GM23248 (cell line): ENCODE data around the gene PACSIN3. TPM values are rescaled to one million over a fixed set of nuclear protein-coding genes. Genes with fewer than 3 reads are reported as not detected.

Experiments used
- DNase-seq: peaks from one replicate; pipeline ENCODE4 v3.0.0-alpha.2; 2015
- H2AFZ ChIP-seq: fragments of 200-600 bp; sonication (generic); 2 replicates; pipeline ENCODE4 v1.6.1; 2016; ENCODE audit warnings: antibody characterized with exemption
- H3F3A ChIP-seq: fragments of 200-600 bp; sonication (generic); 2 replicates; pipeline ENCODE4 v1.6.1; 2016; ENCODE audit warnings: mild to moderate bottlenecking, antibody characterized with exemption, mixed run types; ENCODE audit not compliant: insufficient read depth
- H3K27ac ChIP-seq: fragments of 200-600 bp; sonication (generic); 2 replicates; pipeline ENCODE4 v1.5.1; 2016; ENCODE audit warnings: mild to moderate bottlenecking
- H3K27me3 ChIP-seq: fragments of 200-600 bp; sonication (generic); replicated peaks from 2 replicates; pipeline ENCODE4 v1.6.1; 2016; ENCODE audit warnings: mild to moderate bottlenecking; ENCODE audit not compliant: insufficient read depth
- H3K36me3 ChIP-seq: fragments of 200-600 bp; sonication (generic); 2 replicates; pipeline ENCODE4 v1.6.1; 2016; ENCODE audit warnings: low read depth, mild to moderate bottlenecking
- H3K4me1 ChIP-seq: fragments of 200-600 bp; sonication (generic); 2 replicates; pipeline ENCODE4 v1.6.1; 2016; ENCODE audit warnings: mild to moderate bottlenecking; ENCODE audit not compliant: insufficient read depth
- H3K4me2 ChIP-seq: fragments of 200-600 bp; sonication (generic); one replicate; pipeline ENCODE4 v1.6.1; 2016; ENCODE audit warnings: mild to moderate bottlenecking; ENCODE audit not compliant: unreplicated experiment
- H3K4me3 ChIP-seq: fragments of 200-600 bp; sonication (generic); 2 replicates; pipeline ENCODE4 v1.5.1; 2016; ENCODE audit warnings: mild to moderate bottlenecking
- H3K79me2 ChIP-seq: fragments of 200-600 bp; sonication (generic); 2 replicates; pipeline ENCODE4 v1.6.1; 2016; ENCODE audit warnings: mild to moderate bottlenecking; ENCODE audit not compliant: insufficient read depth
- H3K9ac ChIP-seq: fragments of 200-600 bp; sonication (generic); 2 replicates; pipeline ENCODE4 v1.6.1; 2016; ENCODE audit warnings: mild to moderate bottlenecking
- H3K9me2 ChIP-seq: fragments of 200-600 bp; sonication (generic); 2 replicates; pipeline ENCODE4 v1.6.1; 2016; ENCODE audit warnings: mixed run types, mild to moderate bottlenecking, moderate library complexity; ENCODE audit not compliant: insufficient read depth
- H3K9me3 ChIP-seq: fragments of 200-600 bp; sonication (generic); one replicate; pipeline ENCODE4 v1.6.1; 2017; ENCODE audit warnings: low read depth
- H4K20me1 ChIP-seq: fragments of 200-600 bp; sonication (generic); 2 replicates; pipeline ENCODE4 v1.6.0; 2016; ENCODE audit not compliant: insufficient read depth
- EZH2 ChIP-seq: fragments of 200-600 bp; sonication (generic); IDR thresholded peaks from 2 replicates; pipeline ENCODE4 v1.6.1; 2018; ENCODE audit warnings: antibody characterized with exemption, mild to moderate bottlenecking; ENCODE audit not compliant: insufficient read depth, poor library complexity, severe bottlenecking
- EZH2phosphoT487 ChIP-seq: fragments of 200-600 bp; sonication (generic); IDR thresholded peaks from 2 replicates; pipeline ENCODE4 v1.6.1; 2018; ENCODE audit warnings: antibody characterized with exemption, moderate library complexity, mild to moderate bottlenecking, low read depth; ENCODE audit not compliant: insufficient read depth
- WGBS, 2 experiments: methylation state at CpG; one replicate each; pipeline ENCODE4 v1.1.6; 2015 to 2017; ENCODE audit warnings: low lambda C conversion rate in 2 of 2, low coverage in 1 of 2; ENCODE audit errors: missing lambda C conversion rate in 2 of 2; 5-methylcytosine and 5-hydroxymethylcytosine counted together
- in situ Hi-C: fragments of 300-500 bp; cut with MboI; formaldehyde crosslinking; loops from 2 replicates; pipeline ENCODE4 v1.15.0; 2020
- polyA plus RNA-seq: library from polyadenylated mRNA; unstranded; fragments of >200 nt; fragmentation: Nextera tagmentation; extraction: Ambion mirVana; gene quantifications from 2 replicates; pipeline ENCODE4 v1.2.1, GENCODE V29; 2016
- total RNA-seq: library from RNA; depleted of rRNA; stranded (reverse); fragments of >200 nt; shearing (Covaris generic); gene quantifications from 2 replicates; pipeline ENCODE4 v1.2.3, GENCODE V29; 2014

Gene PACSIN3
- total and polyA plus RNA-seq, 2 experiments from 2014 or later, result 9.7 to 13.6 TPM

GRCh38 chr11:47178737-47179654 is 7.2 kb downstream of the PACSIN3 start:
- H3K9me3 ChIP-seq, result no peaks in the 10 kb centered on the region
- H3K36me3 ChIP-seq, result no peaks in the 10 kb centered on the region
- H3K27me3 ChIP-seq, result no peaks in the 10 kb centered on the region
- no peak overlapping the region for H3K4me2 ChIP-seq
- 91 to 92% methylated on average over 16 to 23 of the region's 23 CpGs for WGBS, 2 experiments
- no peak for TF ChIP-seq EZH2
- no peaks in the 10 kb centered on the region for H3K9me2 ChIP-seq
- no peak overlapping the region for H3K9ac ChIP-seq
- H3K4me3 ChIP-seq, result no peak overlapping the region
- peaks cover 15% of the 10 kb centered on the region for H3K4me1 ChIP-seq
- H3F3A ChIP-seq, result no peaks in the 10 kb centered on the region
- no peaks in the 10 kb centered on the region for H4K20me1 ChIP-seq
- in situ Hi-C loops, result no loop called here
- H3K79me2 ChIP-seq, result peaks cover 25% of the 10 kb centered on the region
- H3K27ac ChIP-seq, result no peak overlapping the region
- no peak overlapping the region for H2AFZ ChIP-seq
- no peak for DNase-seq

DNA sequence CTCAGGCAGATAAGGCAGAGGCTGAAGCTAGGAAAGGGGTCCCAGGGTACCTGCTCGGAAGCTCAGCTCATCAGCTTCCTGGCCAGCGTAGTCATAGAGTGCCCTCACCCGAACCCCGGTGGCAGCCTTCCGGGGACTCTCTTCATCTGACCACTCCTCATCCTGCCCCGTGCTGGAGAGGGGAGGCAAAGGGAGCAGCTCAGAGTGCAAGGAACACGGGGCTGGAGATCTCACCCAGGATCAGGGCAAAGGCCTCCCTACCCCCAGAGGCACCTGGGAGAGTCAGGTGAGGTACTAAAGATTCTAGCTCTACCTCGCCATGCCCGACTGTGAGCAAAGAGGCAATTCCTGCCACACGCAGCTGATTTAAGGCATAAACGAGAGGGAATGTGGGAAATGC is 7.9 kb downstream of the PACSIN3 start:
- no peaks in the 10 kb centered on the region for H3K27me3 ChIP-seq
- no peaks in the 10 kb centered on the region for H3K9me2 ChIP-seq
- in situ Hi-C loops, result no loop called here
- no peak for TF ChIP-seq EZH2phosphoT487
- no peak for TF ChIP-seq EZH2
- 84 to 85% methylated on average over 11 of the region's 11 CpGs for WGBS, 2 experiments
- no peak overlapping the region for H2AFZ ChIP-seq
- peaks cover 31% of the 10 kb centered on the region for H3K79me2 ChIP-seq
- no peak overlapping the region for H3K4me3 ChIP-seq
- H4K20me1 ChIP-seq, result no peaks in the 10 kb centered on the region
- no peak overlapping the region for H3K4me2 ChIP-seq
- no peaks in the 10 kb centered on the region for H3K36me3 ChIP-seq
- no peak overlapping the region for H3K27ac ChIP-seq
- H3F3A ChIP-seq, result no peaks in the 10 kb centered on the region
- H3K4me1 ChIP-seq, result peaks cover 15% of the 10 kb centered on the region
- H3K9me3 ChIP-seq, result no peaks in the 10 kb centered on the region
- DNase-seq, result no peak
- H3K9ac ChIP-seq, result no peak overlapping the region

DNA sequence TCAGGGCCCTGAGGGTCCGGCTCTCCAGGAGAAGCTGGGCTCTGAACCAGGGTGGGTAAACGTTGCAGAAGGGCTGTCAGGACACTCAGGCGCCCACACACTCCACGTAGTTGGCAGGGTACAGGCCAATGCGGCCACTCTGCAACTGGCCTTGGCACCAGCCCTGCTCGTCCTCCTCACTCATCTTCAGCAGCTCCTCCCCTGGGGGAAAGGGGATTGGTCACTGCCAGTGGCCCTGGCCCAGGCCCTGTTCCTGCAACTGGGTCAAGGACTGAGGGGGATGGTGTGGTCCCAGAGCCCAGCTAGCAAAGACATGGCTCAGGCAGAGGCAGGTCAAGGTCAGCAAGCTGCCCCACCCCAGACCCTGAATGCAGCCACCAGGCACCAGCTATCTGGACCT is 8.4 kb downstream of the PACSIN3 start:
- peak overlapping the region; percentile 85 for H3K27ac ChIP-seq
- no peak for TF ChIP-seq EZH2
- no peak for TF ChIP-seq EZH2phosphoT487
- no peaks in the 10 kb centered on the region for H3F3A ChIP-seq
- H3K9me2 ChIP-seq, result no peaks in the 10 kb centered on the region
- peak overlapping the region; percentile 96 for H3K4me3 ChIP-seq
- peak overlapping the region; percentile 97 for H3K9ac ChIP-seq
- peaks cover 36% of the 10 kb centered on the region for H3K79me2 ChIP-seq
- peaks cover 15% of the 10 kb centered on the region for H3K4me1 ChIP-seq
- no peak for DNase-seq
- H3K36me3 ChIP-seq, result no peaks in the 10 kb centered on the region
- in situ Hi-C loops, result no loop called here
- no peaks in the 10 kb centered on the region for H3K9me3 ChIP-seq
- H3K27me3 ChIP-seq, result no peaks in the 10 kb centered on the region
- peak overlapping the region; percentile 96 for H2AFZ ChIP-seq
- peak overlapping the region; percentile 95 for H3K4me2 ChIP-seq
- 28 to 30% methylated on average over 6 of the region's 6 CpGs for WGBS, 2 experiments
- H4K20me1 ChIP-seq, result no peaks in the 10 kb centered on the region

- in situ Hi-C loops, result no loop called here
- TF ChIP-seq EZH2phosphoT487, result no peak
- TF ChIP-seq EZH2, result no peak
- H3K4me3 ChIP-seq, result peak overlapping the region; percentile 96
- WGBS, 2 experiments, result 1 to 2% methylated on average over 21 of the region's 21 CpGs
- DNase-seq, result peak; percentile 92
- no peaks in the 10 kb centered on the region for H3K27me3 ChIP-seq
- H3K36me3 ChIP-seq, result no peaks in the 10 kb centered on the region
- peaks cover 15% of the 10 kb centered on the region for H3K4me1 ChIP-seq
- no peaks in the 10 kb centered on the region for H3K9me2 ChIP-seq
- peak overlapping the region; percentile 97 for H3K9ac ChIP-seq
- H3K79me2 ChIP-seq, result peaks cover 41% of the 10 kb centered on the region
- no peaks in the 10 kb centered on the region for H3K9me3 ChIP-seq
- H3K27ac ChIP-seq, result peak overlapping the region; percentile 85
- H3K4me2 ChIP-seq, result peak overlapping the region; percentile 95
- H3F3A ChIP-seq, result no peaks in the 10 kb centered on the region
- no peaks in the 10 kb centered on the region for H4K20me1 ChIP-seq
- peak overlapping the region; percentile 96 for H2AFZ ChIP-seq
Measured at GRCh38 chr11:47177229-47177845, 8.9 kb downstream of the PACSIN3 start.
